ENCODE results near the gene SPARC.

DNA sequence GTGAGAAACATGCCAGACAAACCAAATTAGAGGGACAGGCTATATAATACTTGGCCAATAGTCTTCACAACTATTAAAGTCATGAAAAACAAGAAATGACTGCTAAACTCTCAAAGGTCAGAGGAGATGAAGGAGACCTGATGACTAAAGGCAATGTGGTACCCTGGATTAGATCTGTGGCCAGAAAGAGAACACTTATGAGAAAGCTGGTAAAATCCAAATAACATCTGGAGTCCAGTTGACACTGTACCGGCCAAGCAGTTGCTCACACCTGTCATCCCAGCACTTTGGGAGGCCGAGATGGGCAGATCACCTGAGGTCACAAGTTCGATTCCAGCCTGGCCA is 47.3 kb upstream of the SPARC start:
- TF ChIP-seq, protein P1, sequence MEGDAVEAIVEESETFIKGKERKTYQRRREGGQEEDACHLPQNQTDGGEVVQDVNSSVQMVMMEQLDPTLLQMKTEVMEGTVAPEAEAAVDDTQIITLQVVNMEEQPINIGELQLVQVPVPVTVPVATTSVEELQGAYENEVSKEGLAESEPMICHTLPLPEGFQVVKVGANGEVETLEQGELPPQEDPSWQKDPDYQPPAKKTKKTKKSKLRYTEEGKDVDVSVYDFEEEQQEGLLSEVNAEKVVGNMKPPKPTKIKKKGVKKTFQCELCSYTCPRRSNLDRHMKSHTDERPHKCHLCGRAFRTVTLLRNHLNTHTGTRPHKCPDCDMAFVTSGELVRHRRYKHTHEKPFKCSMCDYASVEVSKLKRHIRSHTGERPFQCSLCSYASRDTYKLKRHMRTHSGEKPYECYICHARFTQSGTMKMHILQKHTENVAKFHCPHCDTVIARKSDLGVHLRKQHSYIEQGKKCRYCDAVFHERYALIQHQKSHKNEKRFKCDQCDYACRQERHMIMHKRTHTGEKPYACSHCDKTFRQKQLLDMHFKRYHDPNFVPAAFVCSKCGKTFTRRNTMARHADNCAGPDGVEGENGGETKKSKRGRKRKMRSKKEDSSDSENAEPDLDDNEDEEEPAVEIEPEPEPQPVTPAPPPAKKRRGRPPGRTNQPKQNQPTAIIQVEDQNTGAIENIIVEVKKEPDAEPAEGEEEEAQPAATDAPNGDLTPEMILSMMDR (optimal IDR thresholded peaks at IDR 0.05 in 1 of 3, IDR thresholded peaks at IDR 0.05 in 1 of 3, conservative IDR thresholded peaks at IDR 0.05 in 1 of 3; ENCODE audit: extremely low read depth in 1 of 3, insufficient read depth in 2 of 3, low read length in 3 of 3), result no peak
- no peak for TF ChIP-seq EZH2 (IDR thresholded peaks at IDR 0.05; ENCODE audit: low read length)

Measured in keratinocyte (primary cell).